HepG2 (cell line): ENCODE results near the gene TSC22D1. TPM values are rescaled to one million over a fixed set of nuclear protein-coding genes. Genes with fewer than 3 reads are reported as not detected.
A peak's percentile ranks its signal among the peaks of the same experiment; 100 is the strongest.

Source experiments
- ATAC-seq: fragments of 200-7000 bp; cut with Tn5 transposase; 3 replicates; pipeline ENCODE4 v1.9.1; 2020; ENCODE audit warnings: mild to moderate bottlenecking, moderate library complexity
- BruUV-seq: library from RNA; stranded (reverse); fragments of 400-500 nt; replicated peaks from 2 replicates; lab custom pipeline; 2021; lab: Mats Ljungman, UMichigan
- CTCF ChIA-PET: fragments of 300-600 bp; formaldehyde crosslinking; extraction: SDS; loops from one replicate; lab custom pipeline; 2021; ENCODE audit warnings: low total read pairs, inconsistent platforms, low intra/inter-chr PET ratio; lab: Yijun Ruan, JAX
- POLR2A ChIA-PET: fragments of 350-600 bp; sonication (Branson Sonifier 250); formaldehyde crosslinking; loops from one replicate; lab custom pipeline; 2020; ENCODE audit warnings: antibody characterized with exemption, inconsistent platforms; lab: Yijun Ruan, JAX
- DNase-seq: peaks from one replicate; pipeline ENCODE4 v3.0.0-alpha.2; 2015; ENCODE audit warnings: low spot score
- FAIRE-seq: peaks from 3 replicates; lab custom pipeline; 2011; peaks lifted over from hg19 to GRCh38; lab: Jason Lieb, UNC
- H2AFZ ChIP-seq: one replicate; pipeline ENCODE4 v1.6.1; 2011; ENCODE audit warnings: low read length, inconsistent platforms
- H3K27ac ChIP-seq: fragments of 300-600 bp; 3 replicates; pipeline ENCODE4 v1.8.0; 2011; ENCODE audit warnings: mixed run types, mild to moderate bottlenecking, mixed read lengths, low read length, inconsistent platforms; ENCODE audit not compliant: insufficient read depth; ENCODE audit errors: extremely low read length
- H3K27me3 ChIP-seq, 2 experiments: fragments of 200-600 bp in 1 of 2; 2 replicates in 1 of 2; 3 replicates in 1 of 2; pipeline versions ENCODE4 v1.6.0 to v1.8.0; 2011; ENCODE audit warnings: low read length in 2 of 2, mild to moderate bottlenecking in 2 of 2, moderate library complexity in 2 of 2, inconsistent platforms in 1 of 2; ENCODE audit not compliant: insufficient read depth in 2 of 2, control insufficient read depth in 1 of 2
- H3K36me3 ChIP-seq, 2 experiments: fragments of 200-600 bp in 1 of 2; replicated peaks in 1 of 2; 2 replicates in 1 of 2; 3 replicates in 1 of 2; pipeline versions ENCODE4 v1.5.1 to v1.8.0; 2011; ENCODE audit warnings: low read length in 2 of 2, inconsistent platforms in 1 of 2; ENCODE audit not compliant: insufficient read depth in 2 of 2, control insufficient read depth in 1 of 2
- H3K4me1 ChIP-seq: 2 replicates; pipeline ENCODE4 v1.5.1; 2012; ENCODE audit warnings: low read length, inconsistent platforms; ENCODE audit not compliant: insufficient read depth
- H3K4me2 ChIP-seq: 2 replicates; pipeline ENCODE4 v1.6.0; 2011; ENCODE audit warnings: low read depth, low read length, inconsistent platforms
- H3K4me3 ChIP-seq, 3 experiments: fragments of 200-600 bp in 1 of 3; sonication (generic), shearing (Covaris generic) in 1 of 3; replicated peaks in 1 of 3; 2 replicates each; pipeline ENCODE4 v1.5.1; 2011 to 2016; ENCODE audit warnings: low read length in 3 of 3, inconsistent platforms in 2 of 3, low read depth in 2 of 3, mild to moderate bottlenecking in 2 of 3, control low read depth in 1 of 3, mixed read lengths in 1 of 3; ENCODE audit not compliant: insufficient read depth in 1 of 3
- H3K79me2 ChIP-seq: one replicate; pipeline ENCODE4 v1.6.1; 2011; ENCODE audit warnings: low read length, inconsistent platforms; ENCODE audit not compliant: insufficient read depth
- H3K9ac ChIP-seq: 2 replicates; pipeline ENCODE4 v1.6.0; 2011; ENCODE audit warnings: mild to moderate bottlenecking, low read depth, low read length, inconsistent platforms; ENCODE audit not compliant: insufficient read depth
- H3K9me3 ChIP-seq: 2 replicates; pipeline ENCODE4 v1.5.1; 2012; ENCODE audit warnings: mild to moderate bottlenecking, low read length
- H4K20me1 ChIP-seq: 2 replicates; pipeline ENCODE4 v1.6.0; 2011; ENCODE audit warnings: inconsistent platforms, mild to moderate bottlenecking, low read length, moderate library complexity; ENCODE audit not compliant: insufficient read depth
- ARID5B ChIP-seq: IDR thresholded peaks from 2 replicates; pipeline ENCODE4 v1.4.0; 2020; ENCODE audit warnings: mild to moderate bottlenecking, missing genetic modification reagents
- BCL6 ChIP-seq: IDR thresholded peaks from 2 replicates; pipeline ENCODE4 v1.6.1; 2016; ENCODE audit warnings: missing genetic modification reagents, missing compliant biosample characterization
- DBP ChIP-seq: sonication (generic); formaldehyde crosslinking; IDR thresholded peaks from 2 replicates; pipeline ENCODE4 v1.4.0; 2020; ENCODE audit warnings: missing genetic modification reagents; ENCODE audit errors: not compliant biosample characterization
- ESRRA ChIP-seq: sonication (generic); formaldehyde crosslinking; IDR thresholded peaks from 2 replicates; pipeline ENCODE4 v1.5.1; 2020; ENCODE audit warnings: mild to moderate bottlenecking, low read depth, missing genetic modification reagents
- IKZF5 ChIP-seq: IDR thresholded peaks from 2 replicates; pipeline ENCODE4 v1.6.1; 2018; ENCODE audit warnings: missing genetic modification reagents, mild to moderate bottlenecking, missing compliant biosample characterization
- KDM5B ChIP-seq: sonication (generic); formaldehyde crosslinking; IDR thresholded peaks from 2 replicates; pipeline ENCODE4 v1.4.0; 2020; ENCODE audit warnings: missing genetic modification reagents, mild to moderate bottlenecking, borderline replicate concordance
- SOX5 ChIP-seq: IDR thresholded peaks from 2 replicates; pipeline ENCODE4 v1.6.1; 2016; ENCODE audit warnings: borderline replicate concordance
- SRSF9 ChIP-seq: fragments of 200-400 bp; formaldehyde crosslinking; IDR thresholded peaks from 2 replicates; pipeline ENCODE4 v1.6.1; 2018; ENCODE audit warnings: borderline replicate concordance, mild to moderate bottlenecking, low read depth, low read length; ENCODE audit not compliant: insufficient read depth, poor library complexity, severe bottlenecking
- THYN1 ChIP-seq: sonication (generic); formaldehyde crosslinking; IDR thresholded peaks from 2 replicates; pipeline ENCODE4 v1.8.1; 2023; ENCODE audit warnings: low read depth, mild to moderate bottlenecking, moderate library complexity, missing genetic modification reagents, borderline replicate concordance
- WIZ ChIP-seq: sonication (generic); formaldehyde crosslinking; IDR thresholded peaks from 2 replicates; pipeline ENCODE4 v1.5.1; 2020; ENCODE audit warnings: mild to moderate bottlenecking, missing genetic modification reagents
- ZGPAT ChIP-seq: IDR thresholded peaks from 2 replicates; pipeline ENCODE4 v1.6.1; 2016; ENCODE audit warnings: mild to moderate bottlenecking
- ZNF276 ChIP-seq: sonication (generic); formaldehyde crosslinking; IDR thresholded peaks from 2 replicates; pipeline ENCODE4 v1.4.0; 2020; ENCODE audit warnings: mild to moderate bottlenecking, low read depth, missing genetic modification reagents
- WGBS: methylation state at CpG from one replicate; pipeline ENCODE4 v1.1.6; 2017; ENCODE audit warnings: low lambda C conversion rate; 5-methylcytosine and 5-hydroxymethylcytosine counted together
- in situ Hi-C: cut with HindIII; loops from 2 replicates; pipeline ENCODE4 v1.10.0; 2017; ENCODE audit warnings: low pct_unique_long_range_greater_than_20kb; ENCODE audit not compliant: extremely low pct_ligation_motif_present
- intact Hi-C: fragments of 100-400 bp; cut with micrococcal nuclease; formaldehyde crosslinking; loops from one replicate; pipeline ENCODE4 v1.10.0; 2022; ENCODE audit not compliant: unreplicated experiment
- polyA plus RNA-seq, 8 experiments: library from polyadenylated mRNA; depleted of rRNA in 3 of 8; stranded (reverse) in 7 of 8; unstranded in 1 of 8; fragments of >200 nt; fragmentation: Illumina TruSeq in 4 of 8; extraction: Trizol in 4 of 8; gene quantifications; 2 replicates each; pipeline versions ENCODE4 v1.2.1 to v1.2.3, GENCODE V29; 2011 to 2016; ENCODE audit warnings: low read depth in 4 of 8, missing spikeins in 1 of 8, mixed read lengths in 1 of 8; ENCODE audit not compliant: insufficient read depth in 1 of 8
- total RNA-seq, 5 experiments: library from RNA; depleted of rRNA; stranded (reverse); fragments of >200 nt; fragmentation: Illumina TruSeq; extraction: Trizol; gene quantifications; 2 replicates each; pipeline ENCODE4 v1.2.3, GENCODE V29; 2016; ENCODE audit warnings: low read depth in 1 of 5

The TSC22D1 gene
- total and polyA plus RNA-seq, 2 of the 13 experiments (the other 11 are each of a cell fraction or from before 2014, with no cell fraction given) = 18.4 to 35.7 TPM

GRCh38 chr13:44449999-44450821, 125.9 kb downstream of the TSC22D1 start:
- in situ Hi-C loops = no loop called here
- Histone ChIP-seq H3K36me3 (no peaks in the 10 kb centered on the region), H3K79me2 (no peaks in the 10 kb centered on the region), H3K4me2 (peak overlapping the region; percentile 48), H3K27ac (peak overlapping the region; percentile 76), H3K9me3 (no peaks in the 10 kb centered on the region), H3K4me3 (no peak overlapping the region), H4K20me1 (no peaks in the 10 kb centered on the region), H3K4me1 (peaks cover 40% of the 10 kb centered on the region), H3K27me3 (no peaks in the 10 kb centered on the region), H3K9ac (no peak overlapping the region; the same call in 1 of the 2 replicates), H2AFZ (no peak overlapping the region)
- intact Hi-C loops = no loop called here
- no TSS peak for BruUV-seq
- ChIA-PET CTCF (no interaction called here), POLR2A (interaction anchor here (2.2 to 2.3 kb wide), 2 partner anchors 14 to 46 kb away, joined by 17 to 36 read pairs; no protein-coding TSS in a partner anchor)
- FAIRE-seq (peak; percentile 52), ATAC-seq (peak; percentile 75), DNase-seq (peak; percentile 42)
- WGBS = 64% methylated on average over 3 of the region's 3 CpGs
- no peak for TF ChIP-seq SRSF9
- peak; percentile 69 for TF ChIP-seq ARID5B (CRISPR knock-in tag)
- TF ChIP-seq DBP (CRISPR knock-in tag) = no peak
- TF ChIP-seq WIZ (CRISPR knock-in tag) = peak; percentile 74; the same call in 1 of the 2 replicates
- TF ChIP-seq ZGPAT = 0 out of 2 replicates have a peak, but pooled peaks have one; percentile 32
- TF ChIP-seq THYN1 (CRISPR knock-in tag) = no peak
- no peak for TF ChIP-seq KDM5B (CRISPR knock-in tag)
- TF ChIP-seq ESRRA (CRISPR knock-in tag) = peak; percentile 67; the same call in 1 of the 2 replicates
- 0 out of 2 replicates have a peak, but pooled peaks have one; percentile 34 for TF ChIP-seq IKZF5 (CRISPR knock-in tag)
- TF ChIP-seq ZNF276 (CRISPR knock-in tag) = no peak
- peak; percentile 34; the same call in 1 of the 2 replicates for TF ChIP-seq BCL6 (CRISPR knock-in tag)
- TF ChIP-seq SOX5 (CRISPR knock-in tag) = peak; percentile 36; the same call in 1 of the 2 replicates
